ENCODE measurements around the gene LGALS1.
A peak's percentile ranks its signal among the peaks of the same experiment; 100 is the strongest.

Gene LGALS1

GRCh38 chr22:37674951-37675929, at the start of gene LGALS1:
Gene LGALS1 (plus strand): TSS chr22:37675636. CDS start chr22:37675703, 67 bp downstream.
- no peak for TF ChIP-seq CTCF (IDR thresholded peaks at IDR 0.05; ENCODE audit: low read depth, low read length)
- peak within 1 kb of the TSS; percentile 99 for H3K4me3 ChIP-seq (ENCODE audit: low read depth, low read length)

- no peak for TF ChIP-seq CTCF (IDR thresholded peaks at IDR 0.05; ENCODE audit: low read depth, low read length)
- no peak overlapping the region for H3K4me3 ChIP-seq (ENCODE audit: low read depth, low read length)
These were observed 49.7 kb upstream of the LGALS1 start for GRCh38 chr22:37625737-37626136.

- no peak for TF ChIP-seq CTCF (IDR thresholded peaks at IDR 0.05; ENCODE audit: low read depth, low read length)
- H3K4me3 ChIP-seq (ENCODE audit: low read depth, low read length) = no peak overlapping the region
These were observed 49.3 kb upstream of the LGALS1 start for GRCh38 chr22:37626144-37626543.

GRCh38 chr22:37626556-37627075, 48.8 kb upstream of the LGALS1 start:
- TF ChIP-seq CTCF (IDR thresholded peaks at IDR 0.05; ENCODE audit: low read depth, low read length) = no peak
- no peak overlapping the region for H3K4me3 ChIP-seq (ENCODE audit: low read depth, low read length)

GRCh38 chr22:37627121-37627520, 48.3 kb upstream of the LGALS1 start:
- TF ChIP-seq CTCF (IDR thresholded peaks at IDR 0.05; ENCODE audit: low read depth, low read length) = no peak
- H3K4me3 ChIP-seq (ENCODE audit: low read depth, low read length) = no peak overlapping the region

- no peak for TF ChIP-seq CTCF (IDR thresholded peaks at IDR 0.05; ENCODE audit: low read depth, low read length)
- no peak overlapping the region for H3K4me3 ChIP-seq (ENCODE audit: low read depth, low read length)
These were observed 47.9 kb upstream of the LGALS1 start for GRCh38 chr22:37627545-37627944.

- TF ChIP-seq CTCF (IDR thresholded peaks at IDR 0.05; ENCODE audit: low read depth, low read length) = no peak
- H3K4me3 ChIP-seq (ENCODE audit: low read depth, low read length) = no peak overlapping the region
These were observed 46.6 kb upstream of the LGALS1 start for GRCh38 chr22:37628830-37629229.

Data from WI38 (cell line).